OCI-LY3 (cell line): Measurements from ENCODE around the gene FZD7.

Experiments
- EZH2phosphoT487 ChIP-seq: fragments of 200-600 bp; shearing (Covaris generic); IDR thresholded peaks from 2 replicates; pipeline ENCODE4 v1.6.1; 2018; ENCODE audit warnings: antibody characterized with exemption, mixed run types, low read depth
- TF ChIP-seq, protein P1 (sequence below): fragments of 200-600, 300-600 bp; sonication (generic); IDR thresholded peaks from 2 replicates; pipeline ENCODE4 v1.5.1; 2014; ENCODE audit warnings: antibody characterized with exemption, low read length, low read depth

DNA sequence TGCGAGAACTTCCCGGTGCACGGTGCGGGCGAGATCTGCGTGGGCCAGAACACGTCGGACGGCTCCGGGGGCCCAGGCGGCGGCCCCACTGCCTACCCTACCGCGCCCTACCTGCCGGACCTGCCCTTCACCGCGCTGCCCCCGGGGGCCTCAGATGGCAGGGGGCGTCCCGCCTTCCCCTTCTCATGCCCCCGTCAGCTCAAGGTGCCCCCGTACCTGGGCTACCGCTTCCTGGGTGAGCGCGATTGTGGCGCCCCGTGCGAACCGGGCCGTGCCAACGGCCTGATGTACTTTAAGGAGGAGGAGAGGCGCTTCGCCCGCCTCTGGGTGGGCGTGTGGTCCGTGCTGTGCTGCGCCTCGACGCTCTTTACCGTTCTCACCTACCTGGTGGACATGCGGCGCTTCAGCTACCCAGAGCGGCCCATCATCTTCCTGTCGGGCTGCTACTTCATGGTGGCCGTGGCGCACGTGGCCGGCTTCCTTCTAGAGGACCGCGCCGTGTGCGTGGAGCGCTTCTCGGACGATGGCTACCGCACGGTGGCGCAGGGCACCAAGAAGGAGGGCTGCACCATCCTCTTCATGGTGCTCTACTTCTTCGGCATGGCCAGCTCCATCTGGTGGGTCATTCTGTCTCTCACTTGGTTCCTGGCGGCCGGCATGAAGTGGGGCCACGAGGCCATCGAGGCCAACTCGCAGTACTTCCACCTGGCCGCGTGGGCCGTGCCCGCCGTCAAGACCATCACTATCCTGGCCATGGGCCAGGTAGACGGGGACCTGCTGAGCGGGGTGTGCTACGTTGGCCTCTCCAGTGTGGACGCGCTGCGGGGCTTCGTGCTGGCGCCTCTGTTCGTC, 1.7 kb downstream of the FZD7 start:
- TF ChIP-seq, protein P1, sequence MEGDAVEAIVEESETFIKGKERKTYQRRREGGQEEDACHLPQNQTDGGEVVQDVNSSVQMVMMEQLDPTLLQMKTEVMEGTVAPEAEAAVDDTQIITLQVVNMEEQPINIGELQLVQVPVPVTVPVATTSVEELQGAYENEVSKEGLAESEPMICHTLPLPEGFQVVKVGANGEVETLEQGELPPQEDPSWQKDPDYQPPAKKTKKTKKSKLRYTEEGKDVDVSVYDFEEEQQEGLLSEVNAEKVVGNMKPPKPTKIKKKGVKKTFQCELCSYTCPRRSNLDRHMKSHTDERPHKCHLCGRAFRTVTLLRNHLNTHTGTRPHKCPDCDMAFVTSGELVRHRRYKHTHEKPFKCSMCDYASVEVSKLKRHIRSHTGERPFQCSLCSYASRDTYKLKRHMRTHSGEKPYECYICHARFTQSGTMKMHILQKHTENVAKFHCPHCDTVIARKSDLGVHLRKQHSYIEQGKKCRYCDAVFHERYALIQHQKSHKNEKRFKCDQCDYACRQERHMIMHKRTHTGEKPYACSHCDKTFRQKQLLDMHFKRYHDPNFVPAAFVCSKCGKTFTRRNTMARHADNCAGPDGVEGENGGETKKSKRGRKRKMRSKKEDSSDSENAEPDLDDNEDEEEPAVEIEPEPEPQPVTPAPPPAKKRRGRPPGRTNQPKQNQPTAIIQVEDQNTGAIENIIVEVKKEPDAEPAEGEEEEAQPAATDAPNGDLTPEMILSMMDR, result no peak
- TF ChIP-seq EZH2phosphoT487, result no peak
